ENCODE data around the gene GOLGA6B. TPM values are rescaled to one million over a fixed set of nuclear protein-coding genes. Genes with fewer than 3 reads are reported as not detected.
"Not testable (repeated sequence)": the region's sequence is repeated elsewhere in the genome, so short reads cannot be mapped to it uniquely, and the experiment has no call there.

GOLGA6B gene
- polyA plus RNA-seq, 3 donors = 0.04 TPM; not detected in 2

GRCh38 chr15:72616491-72617210, 37.8 kb upstream of the GOLGA6B start:
- H3K27ac ChIP-seq (ENCODE audit: low read depth in 1 of 2, low read length in 2 of 2) = no peak overlapping the region
- WGBS (ENCODE audit: insufficient coverage) = 92% methylated on average over 7 of the region's 10 CpGs
- no peak overlapping the region for H2AFZ ChIP-seq (ENCODE audit: insufficient read depth, low read depth, low read length, poor library complexity, severe bottlenecking)
- Mint-ChIP-seq H3K36me3 (no peaks in the 10 kb centered on the region), H3K27ac (peak overlapping the region in 1 of 7 donors; percentile 58), H3K9me3 (no peaks in the 10 kb centered on the region), H3K27me3 (ENCODE audit: low read depth in 3 of 3) (peaks cover 0 to 5% (median 0%) of the 10 kb centered on the region in 3 donors), H3K4me3 (no peak overlapping the region), H3K4me1 (no peaks in the 10 kb centered on the region)
- no peak overlapping the region for H3K9ac ChIP-seq (ENCODE audit: insufficient read depth, low read length, poor library complexity, severe bottlenecking)
- H3K9me3 ChIP-seq (replicated peaks in 1 of 2; ENCODE audit: control insufficient read depth in 1 of 2, insufficient read depth in 1 of 2, low read length in 2 of 2) = no peaks in the 10 kb centered on the region
- no peak for TF ChIP-seq CTCF (IDR thresholded peaks at IDR 0.05)
- DNase-seq = no peak
- no peaks in the 10 kb centered on the region for H3K27me3 ChIP-seq (ENCODE audit: control insufficient read depth in 2 of 2, insufficient read depth in 2 of 2, low read length in 2 of 2)
- H3K4me1 ChIP-seq (ENCODE audit: control insufficient read depth in 1 of 2, insufficient read depth in 2 of 2, low read length in 2 of 2) = no peaks in the 10 kb centered on the region
- H3K4me2 ChIP-seq (replicated peaks; ENCODE audit: extremely low read depth, low read length, poor library complexity, severe bottlenecking) = no peak overlapping the region
- H3K36me3 ChIP-seq (replicated peaks in 1 of 2; ENCODE audit: control insufficient read depth in 1 of 2, insufficient read depth in 2 of 2, low read length in 2 of 2) = no peaks in the 10 kb centered on the region
- no peaks in the 10 kb centered on the region for H3K79me2 ChIP-seq (ENCODE audit: insufficient read depth, low read length)
- H4K20me1 ChIP-seq (ENCODE audit: insufficient read depth, low read length) = no peaks in the 10 kb centered on the region
- intact Hi-C loops (cut with micrococcal nuclease) = loop anchor here in 1 of 2 donors (10.0 kb wide), 1 partner anchor 62 kb away; no protein-coding TSS in a partner anchor
- no peak overlapping the region for H3K4me3 ChIP-seq (replicated peaks in 1 of 3; ENCODE audit: low read depth in 2 of 3, low read length in 3 of 3)

- H3K4me2 ChIP-seq (replicated peaks; ENCODE audit: extremely low read depth, low read length, poor library complexity, severe bottlenecking); H3K27me3 Mint-ChIP-seq (ENCODE audit: low read depth in 3 of 3); H3K27ac ChIP-seq (ENCODE audit: low read depth in 1 of 2, low read length in 2 of 2); H3K79me2 ChIP-seq (ENCODE audit: insufficient read depth, low read length); H3K9me3 ChIP-seq (replicated peaks in 1 of 2; ENCODE audit: control insufficient read depth in 1 of 2, insufficient read depth in 1 of 2, low read length in 2 of 2); H3K4me1 ChIP-seq (ENCODE audit: control insufficient read depth in 1 of 2, insufficient read depth in 2 of 2, low read length in 2 of 2); H2AFZ ChIP-seq (ENCODE audit: insufficient read depth, low read depth, low read length, poor library complexity, severe bottlenecking); H3K4me3 Mint-ChIP-seq; H3K4me3 ChIP-seq (replicated peaks in 1 of 3; ENCODE audit: low read depth in 2 of 3, low read length in 3 of 3); H3K36me3 Mint-ChIP-seq; intact Hi-C loops (cut with micrococcal nuclease); H3K27ac Mint-ChIP-seq; H4K20me1 ChIP-seq (ENCODE audit: insufficient read depth, low read length); H3K4me1 Mint-ChIP-seq; H3K36me3 ChIP-seq (replicated peaks in 1 of 2; ENCODE audit: control insufficient read depth in 1 of 2, insufficient read depth in 2 of 2, low read length in 2 of 2); H3K9ac ChIP-seq (ENCODE audit: insufficient read depth, low read length, poor library complexity, severe bottlenecking); H3K9me3 Mint-ChIP-seq; DNase-seq; H3K27me3 ChIP-seq (ENCODE audit: control insufficient read depth in 2 of 2, insufficient read depth in 2 of 2, low read length in 2 of 2): not testable (repeated sequence)
- WGBS (ENCODE audit: insufficient coverage) = no CpG with 5 or more reads among the region's 4 CpGs
Measured at GRCh38 chr15:72623854-72624253, 30.6 kb upstream of the GOLGA6B start.

- H3K4me1 ChIP-seq (ENCODE audit: control insufficient read depth in 1 of 2, insufficient read depth in 2 of 2, low read length in 2 of 2); H3K9ac ChIP-seq (ENCODE audit: insufficient read depth, low read length, poor library complexity, severe bottlenecking); H3K79me2 ChIP-seq (ENCODE audit: insufficient read depth, low read length); H3K4me1 Mint-ChIP-seq; H3K9me3 ChIP-seq (replicated peaks in 1 of 2; ENCODE audit: control insufficient read depth in 1 of 2, insufficient read depth in 1 of 2, low read length in 2 of 2); H3K27ac Mint-ChIP-seq; H4K20me1 ChIP-seq (ENCODE audit: insufficient read depth, low read length); H3K9me3 Mint-ChIP-seq; H3K27me3 Mint-ChIP-seq (ENCODE audit: low read depth in 3 of 3); H3K4me3 ChIP-seq (replicated peaks in 1 of 3; ENCODE audit: low read depth in 2 of 3, low read length in 3 of 3); H3K36me3 Mint-ChIP-seq; DNase-seq; H3K27me3 ChIP-seq (ENCODE audit: control insufficient read depth in 2 of 2, insufficient read depth in 2 of 2, low read length in 2 of 2); H3K4me3 Mint-ChIP-seq; H2AFZ ChIP-seq (ENCODE audit: insufficient read depth, low read depth, low read length, poor library complexity, severe bottlenecking); H3K27ac ChIP-seq (ENCODE audit: low read depth in 1 of 2, low read length in 2 of 2); H3K4me2 ChIP-seq (replicated peaks; ENCODE audit: extremely low read depth, low read length, poor library complexity, severe bottlenecking); intact Hi-C loops (cut with micrococcal nuclease); H3K36me3 ChIP-seq (replicated peaks in 1 of 2; ENCODE audit: control insufficient read depth in 1 of 2, insufficient read depth in 2 of 2, low read length in 2 of 2): not testable (repeated sequence)
- WGBS (ENCODE audit: insufficient coverage) = 100% methylated on average over 1 of the region's 3 CpGs
Measured at GRCh38 chr15:72626153-72626552, 28.3 kb upstream of the GOLGA6B start.

Data from CD14-positive monocyte (primary cell).